K562 (cell line): Measurements from ENCODE around the gene GALNT18. TPM values are rescaled to one million over a fixed set of nuclear protein-coding genes. Genes with fewer than 3 reads are reported as not detected.

Source experiments
- ATAC-seq: fragments of 200-7000 bp; cut with Tn5 transposase; 3 replicates; pipeline ENCODE4 v1.9.1; 2020; ENCODE audit warnings: moderate library complexity
- BruUV-seq: library from RNA; stranded (reverse); fragments of 400-500 nt; replicated peaks from 2 replicates; lab custom pipeline; 2021; lab: Mats Ljungman, UMichigan
- CTCF ChIA-PET: fragments of 300-600 bp; formaldehyde crosslinking; extraction: SDS; loops from one replicate; lab custom pipeline; 2021; ENCODE audit warnings: low intra/inter-chr PET ratio; lab: Yijun Ruan, JAX
- POLR2A ChIA-PET: fragments of 300-600, 350-650 bp; sonication (Branson Sonifier 250); formaldehyde crosslinking; extraction: SDS; loops from one replicate; lab custom pipeline; 2021; ENCODE audit warnings: antibody characterized with exemption, inconsistent platforms; lab: Yijun Ruan, JAX
- DNase-seq, 4 experiments: peaks; one replicate each; pipeline versions ENCODE4 v3.0.0 to v3.0.0-alpha.2; 2011 to 2018; ENCODE audit warnings: low spot score in 3 of 4, mixed read lengths in 3 of 4; ENCODE audit errors: extremely low read depth in 1 of 4
- FAIRE-seq: peaks from 2 replicates; lab custom pipeline; 2011; peaks lifted over from hg19 to GRCh38; lab: Jason Lieb, UNC
- H2AFZ ChIP-seq: 2 replicates; pipeline ENCODE4 v1.6.0; 2011; ENCODE audit warnings: low read depth, low read length, control low read depth, inconsistent platforms
- H3K27ac ChIP-seq: fragments of 200-600 bp; 3 replicates; pipeline ENCODE4 v1.8.0; 2011; ENCODE audit warnings: low read depth, mild to moderate bottlenecking, control low read depth, inconsistent platforms, low read length, moderate library complexity, mixed read lengths; ENCODE audit errors: extremely low read depth
- H3K27me3 ChIP-seq, 2 experiments: fragments of 300-600 bp in 1 of 2; 2 replicates in 1 of 2; 3 replicates in 1 of 2; pipeline versions ENCODE4 v1.6.0 to v1.8.0; 2011; ENCODE audit warnings: inconsistent platforms in 2 of 2, low read length in 2 of 2, mild to moderate bottlenecking in 1 of 2, mixed read lengths in 1 of 2, moderate library complexity in 1 of 2; ENCODE audit not compliant: control insufficient read depth in 2 of 2, insufficient read depth in 2 of 2
- H3K36me3 ChIP-seq: fragments of 300-600 bp; 3 replicates; pipeline ENCODE4 v1.8.0; 2011; ENCODE audit warnings: mild to moderate bottlenecking, low read length, inconsistent platforms; ENCODE audit not compliant: control insufficient read depth, insufficient read depth
- H3K4me1 ChIP-seq, 2 experiments: fragments of 200-600 bp in 1 of 2; replicated peaks in 1 of 2; 2 replicates in 1 of 2; 3 replicates in 1 of 2; pipeline versions ENCODE4 v1.5.1 to v1.8.0; 2011; ENCODE audit warnings: inconsistent platforms in 2 of 2, low read length in 2 of 2, mild to moderate bottlenecking in 1 of 2, mixed read lengths in 1 of 2, moderate library complexity in 1 of 2; ENCODE audit not compliant: control insufficient read depth in 2 of 2, insufficient read depth in 2 of 2
- H3K4me2 ChIP-seq: 2 replicates; pipeline ENCODE4 v1.6.1; 2011; ENCODE audit warnings: low read length, control low read depth, inconsistent platforms, mixed read lengths; ENCODE audit not compliant: insufficient read depth
- H3K4me3 ChIP-seq: fragments of 200-600 bp; sonication (generic), shearing (Covaris generic); 2 replicates; pipeline ENCODE4 v1.5.1; 2016; ENCODE audit warnings: control low read depth, inconsistent platforms
- H3K79me2 ChIP-seq: fragments of 200-600 bp; 3 replicates; pipeline ENCODE4 v1.8.0; 2011; ENCODE audit warnings: low read length, inconsistent platforms; ENCODE audit not compliant: control insufficient read depth, insufficient read depth
- H3K9ac ChIP-seq, 2 experiments: 2 replicates each; pipeline versions ENCODE4 v1.6.0 to v1.6.1; 2011; ENCODE audit warnings: low read depth in 2 of 2, low read length in 2 of 2, control low read depth in 1 of 2, inconsistent platforms in 1 of 2, mild to moderate bottlenecking in 1 of 2, mixed read lengths in 1 of 2; ENCODE audit not compliant: insufficient read depth in 1 of 2
- H3K9me1 ChIP-seq: one replicate; pipeline ENCODE4 v1.6.0; 2011; ENCODE audit warnings: inconsistent platforms, mild to moderate bottlenecking, low read length, moderate library complexity; ENCODE audit not compliant: control insufficient read depth, insufficient read depth
- H3K9me3 ChIP-seq: replicated peaks from 2 replicates; pipeline ENCODE4 v1.5.1; 2011; ENCODE audit warnings: low read depth, low read length, inconsistent platforms; ENCODE audit not compliant: control insufficient read depth, insufficient read depth
- H4K20me1 ChIP-seq: replicated peaks from 2 replicates; pipeline ENCODE4 v1.6.1; 2011; ENCODE audit warnings: low read length, inconsistent platforms, mixed read lengths; ENCODE audit not compliant: control insufficient read depth, insufficient read depth
- CBX8 ChIP-seq: fragments of 200-600 bp; sonication (generic); IDR thresholded peaks from 2 replicates; pipeline ENCODE4 v1.6.1; 2012; ENCODE audit warnings: borderline replicate concordance, mixed run types, low read depth, mild to moderate bottlenecking, moderate library complexity, mixed read lengths, low read length, control low read depth, inconsistent platforms; ENCODE audit not compliant: poor library complexity, severe bottlenecking; ENCODE audit errors: extremely low read depth
- MECOM ChIP-seq: fragments of 250-450 bp; sonication (Bioruptor Pico); IDR thresholded peaks from 2 replicates; pipeline ENCODE4 v1.8.0; 2022; ENCODE audit warnings: inconsistent platforms
- MYBL2 ChIP-seq, 2 experiments: fragments of 450-650 bp in 1 of 2; sonication (generic) in 1 of 2; formaldehyde crosslinking in 1 of 2; IDR thresholded peaks; 2 replicates each; pipeline versions ENCODE4 v1.6.1 to v1.8.1; 2017 to 2022; ENCODE audit warnings: borderline replicate concordance in 1 of 2, inconsistent platforms in 1 of 2, low read depth in 1 of 2, mild to moderate bottlenecking in 1 of 2, missing genetic modification reagents in 1 of 2, moderate library complexity in 1 of 2
- MYNN ChIP-seq, 2 experiments: sonication (generic); formaldehyde crosslinking in 1 of 2; IDR thresholded peaks; 2 replicates each; pipeline versions ENCODE4 v1.5.0 to v1.6.1; 2016 to 2020; ENCODE audit warnings: antibody characterized with exemption in 1 of 2, missing genetic modification reagents in 1 of 2
- PHF21A ChIP-seq: fragments of 450-650 bp; IDR thresholded peaks from 2 replicates; pipeline ENCODE4 v1.6.1; 2017; ENCODE audit warnings: low read depth, borderline replicate concordance
- PHTF2 ChIP-seq: fragments of 250-450 bp; sonication (Bioruptor Pico); IDR thresholded peaks from 2 replicates; pipeline ENCODE4 v1.5.0; 2021; ENCODE audit warnings: mild to moderate bottlenecking
- PTBP1 ChIP-seq: fragments of 200-400 bp; formaldehyde crosslinking; IDR thresholded peaks from 2 replicates; pipeline ENCODE4 v1.6.1; 2017; ENCODE audit warnings: low read depth, low read length
- SNRNP70 ChIP-seq: fragments of 200-400 bp; formaldehyde crosslinking; optimal IDR thresholded peaks from 2 replicates; pipeline ENCODE3; 2017; ENCODE audit warnings: low read depth, low read length
- TCF7 ChIP-seq: sonication (generic); IDR thresholded peaks from 2 replicates; pipeline ENCODE4 v1.6.1; 2016; ENCODE audit warnings: antibody characterized with exemption, borderline replicate concordance
- XRCC4 ChIP-seq: IDR thresholded peaks from one replicate; pipeline ENCODE4 v1.6.1; 2011; ENCODE audit not compliant: insufficient read depth, insufficient read length; ENCODE audit errors: extremely low read depth
- WGBS: fragments of 100-300 bp; shearing (Covaris generic); methylation state at CpG from one replicate; pipeline ENCODE4 v1.1.6; 2016; ENCODE audit warnings: low coverage, mixed read lengths; ENCODE audit not compliant: insufficient coverage; ENCODE audit errors: missing lambda C conversion rate; 5-methylcytosine and 5-hydroxymethylcytosine counted together
- in situ Hi-C: fragments of 300-500 bp; cut with MboI; formaldehyde crosslinking; loops from 4 replicates; pipeline ENCODE4 v1.15.0; 2018; ENCODE audit warnings: inconsistent platforms, mixed read lengths
- intact Hi-C: fragments of 100-400 bp; cut with micrococcal nuclease; formaldehyde crosslinking; loops from 2 replicates; pipeline ENCODE4 v1.14.2; 2022
- polyA plus RNA-seq, 8 experiments: library from polyadenylated mRNA; depleted of rRNA in 4 of 8; stranded (reverse) in 5 of 8; unstranded in 3 of 8; fragments of >200 nt; fragmentation: Nextera tagmentation in 2 of 8; fragmentation: Illumina TruSeq in 1 of 8; extraction: Ambion mirVana in 2 of 8; extraction: Trizol in 1 of 8; gene quantifications; 2 replicates each; pipeline versions ENCODE4 v1.2.1 to v1.2.3, GENCODE V29; 2011 to 2014; ENCODE audit warnings: inconsistent platforms in 1 of 8, missing spikeins in 1 of 8
- total RNA-seq, 7 experiments: library from RNA; depleted of rRNA in 6 of 7; stranded (reverse); fragments of >200 nt in 6 of 7; fragmentation: Illumina TruSeq in 2 of 7; extraction: Trizol in 2 of 7; gene quantifications; 2 replicates each; pipeline versions ENCODE4 v1.2.1 to v1.2.3, GENCODE V29; 2011 to 2021; ENCODE audit warnings: low replicate concordance in 1 of 7

Gene GALNT18
- total and polyA plus RNA-seq, 9 of the 15 experiments (the other 6 are each of a cell fraction or from before 2014, with no cell fraction given), result not detected

DNA sequence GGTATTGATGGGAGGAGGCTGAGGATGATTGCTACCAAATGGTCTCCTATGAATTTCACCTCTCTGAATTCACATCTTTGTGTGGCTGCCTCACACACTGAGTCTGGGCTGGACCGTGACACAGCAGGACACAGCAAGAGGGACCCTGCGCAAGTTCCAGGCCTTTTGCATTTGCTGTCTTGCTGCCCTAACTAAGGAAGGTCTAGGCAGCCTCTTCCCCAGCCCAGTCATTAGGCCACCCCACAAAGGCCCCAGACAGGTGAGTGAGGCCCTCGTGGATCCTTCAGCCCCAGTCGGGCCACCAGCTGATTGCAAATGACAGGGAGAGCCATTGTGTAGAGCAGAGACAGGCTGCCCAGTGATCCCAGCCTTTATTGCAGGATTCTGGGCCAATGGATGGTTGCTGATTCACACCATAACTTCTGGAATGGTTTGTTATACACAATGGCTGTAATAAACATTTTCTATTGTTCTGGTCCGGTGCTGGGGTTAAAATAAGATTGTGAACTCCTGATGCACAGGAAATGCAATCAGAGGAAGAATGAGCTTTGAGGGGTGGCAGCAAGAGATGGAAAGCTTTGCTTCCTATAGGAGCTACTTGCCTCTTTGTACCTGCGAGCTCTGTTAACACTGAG, 240.2 kb downstream of the GALNT18 start (continued):
- TF ChIP-seq MYNN (IDR thresholded peaks at IDR 0.05), result no peak
- no peak for TF ChIP-seq MYNN (CRISPR knock-in tag; IDR thresholded peaks at IDR 0.05)
- no peak for TF ChIP-seq SNRNP70
- TF ChIP-seq PTBP1, result no peak
- no peak for TF ChIP-seq CBX8

DNA sequence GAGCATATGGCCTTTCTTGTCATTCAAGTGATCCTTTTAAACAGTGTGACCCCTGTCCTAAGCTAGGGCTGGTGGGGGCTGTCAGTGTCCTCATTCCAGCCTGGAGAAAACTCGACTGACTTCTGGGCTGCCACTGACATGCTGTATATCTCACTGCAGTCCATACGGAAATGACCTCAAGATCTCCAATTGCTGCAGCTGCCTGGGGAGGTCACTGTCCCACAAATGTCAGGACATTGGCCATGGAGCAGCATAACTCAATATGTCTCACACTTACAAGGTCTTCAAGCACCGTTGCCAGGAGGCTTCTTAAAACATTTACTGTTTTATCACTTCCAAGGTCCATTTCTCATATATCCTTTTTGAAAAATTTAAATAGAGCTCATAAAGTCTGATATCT, 240.9 kb downstream of the GALNT18 start:
- H2AFZ ChIP-seq, result no peak overlapping the region
- TF ChIP-seq MECOM (CRISPR knock-in tag) (no peak), TCF7 (no peak), PHTF2 (CRISPR knock-in tag) (no peak), XRCC4 (no peak), MYBL2 (IDR thresholded peaks at IDR 0.05; ENCODE audit: low read depth) (no peak), MYBL2 (CRISPR knock-in tag; IDR thresholded peaks at IDR 0.05; ENCODE audit: borderline replicate concordance) (no peak), PHF21A (no peak)
- no peaks in the 10 kb centered on the region for H3K9me3 ChIP-seq
- 0% methylated on average over 3 of the region's 3 CpGs for WGBS
- no peak overlapping the region for H3K4me3 ChIP-seq
- H3K9me1 ChIP-seq, result no peaks in the 10 kb centered on the region
- H3K4me2 ChIP-seq, result no peak overlapping the region
- no peaks in the 10 kb centered on the region for H3K36me3 ChIP-seq
- FAIRE-seq, result no peak
- POLR2A ChIA-PET, result no interaction called here
- no peak for ATAC-seq
- H3K9ac ChIP-seq, result no peak overlapping the region
- H3K4me1 ChIP-seq, result no peaks in the 10 kb centered on the region
- H4K20me1 ChIP-seq, result no peaks in the 10 kb centered on the region
- H3K79me2 ChIP-seq, result no peaks in the 10 kb centered on the region
- H3K27ac ChIP-seq, result no peak overlapping the region
- no peak for DNase-seq
- CTCF ChIA-PET, result no interaction called here
- H3K27me3 ChIP-seq, result peaks cover 0 to 12% of the 10 kb centered on the region in 2 experiments; a peak in 2 of 5 replicates
- intact Hi-C loops (no loop called here), in situ Hi-C loops (no loop called here)
- no TSS peak for BruUV-seq
